ENCODE measurements around the gene TIMP4. TPM values are rescaled to one million over a fixed set of nuclear protein-coding genes. Genes with fewer than 3 reads are reported as not detected.

The TIMP4 gene
- polyA plus RNA-seq, 1 of the 3 experiments (the other 2 are of a cell fraction), result not detected

- no peak overlapping the region for H2AFZ ChIP-seq (ENCODE audit: low read depth)
- no peak overlapping the region for H3K4me2 ChIP-seq
- peaks cover 25% of the 10 kb centered on the region for H3F3A ChIP-seq (replicated peaks; ENCODE audit: insufficient read depth)
- H3K4me1 ChIP-seq (ENCODE audit: control insufficient read depth in 1 of 2, insufficient read depth in 2 of 2, low read depth in 1 of 2, low read length in 1 of 2), result peaks cover 0 to 41% of the 10 kb centered on the region in 2 experiments
- no peak overlapping the region for H3K27ac ChIP-seq (ENCODE audit: low read depth in 2 of 2, low read length in 1 of 2)
- 97% methylated on average over 9 of the region's 9 CpGs for WGBS (ENCODE audit: low lambda C conversion rate)
- ChIA-PET CTCF (interaction anchor here (0.5 to 2.1 kb wide), 3 partner anchors 14 to 186 kb away, joined by 3 to 12 read pairs (median 3); partner anchors contain the start of gene SYN2), POLR2A (no interaction called here)
- H3K9me3 ChIP-seq, result no peaks in the 10 kb centered on the region
- no peak overlapping the region for H3K9ac ChIP-seq
- no peaks in the 10 kb centered on the region for H3K36me3 ChIP-seq (replicated peaks in 1 of 2; ENCODE audit: control insufficient read depth in 1 of 2, insufficient read depth in 2 of 2, low read length in 1 of 2)
- no peaks in the 10 kb centered on the region for H3K27me3 ChIP-seq (ENCODE audit: insufficient read depth)
- H3K4me3 ChIP-seq (ENCODE audit: low read depth in 2 of 2, low read length in 1 of 2), result no peak overlapping the region
- no peaks in the 10 kb centered on the region for H3K79me2 ChIP-seq (ENCODE audit: insufficient read depth)
- no peaks in the 10 kb centered on the region for H3K9me2 ChIP-seq
- DNase-seq, result no peak
- no peaks in the 10 kb centered on the region for H4K20me1 ChIP-seq (ENCODE audit: insufficient read depth)
- TF ChIP-seq RCOR1 (IDR thresholded peaks at IDR 0.05; ENCODE audit: low read length), result no peak
- TF ChIP-seq FOXM1 (IDR thresholded peaks at IDR 0.05; ENCODE audit: low read depth), result no peak
- no peak for TF ChIP-seq SMC3 (IDR thresholded peaks at IDR 0.05; ENCODE audit: low read depth, low read length)
- TF ChIP-seq GATA2 (CRISPR knock-in tag; IDR thresholded peaks at IDR 0.05), result no peak
- TF ChIP-seq ELF1 (IDR thresholded peaks at IDR 0.05), result no peak
- TF ChIP-seq GABPA (IDR thresholded peaks at IDR 0.05; ENCODE audit: low read depth), result no peak
- TF ChIP-seq TCF12 (IDR thresholded peaks at IDR 0.05), result no peak
- no peak for TF ChIP-seq PBX3 (IDR thresholded peaks at IDR 0.05)
- TF ChIP-seq MEF2A (IDR thresholded peaks at IDR 0.05; ENCODE audit: borderline replicate concordance, low read depth), result no peak
- TF ChIP-seq USF2 (IDR thresholded peaks at IDR 0.05; ENCODE audit: borderline replicate concordance, low read depth, low read length), result no peak
- TF ChIP-seq ZBTB33 (IDR thresholded peaks at IDR 0.05; ENCODE audit: borderline replicate concordance, low read depth), result no peak
- no peak for TF ChIP-seq IRF3 (IDR thresholded peaks at IDR 0.05; ENCODE audit: low read depth, low read length)
Measured at GRCh38 chr3:12190221-12190807, 31.6 kb upstream of the TIMP4 start.

Measured in SK-N-SH (cell line).